Skin of body (tissue), 2 donors: ENCODE measurements around the gene DSTN. TPM values are rescaled to one million over a fixed set of nuclear protein-coding genes. Genes with fewer than 3 reads are reported as not detected.

ENCODE experiments used
- DNase-seq: peaks from one replicate; lab custom pipeline; 2025; lab: John Stamatoyannopoulos, UW
- total RNA-seq: library from RNA; depleted of rRNA; stranded (reverse); fragments of >200 nt; gene quantifications from one replicate; pipeline ENCODE4 v1.2.3, GENCODE V29; 2014

Gene DSTN
- total RNA-seq, 1 donor from 2014 or later, result 140 TPM

- DNase-seq, result no peak
These were observed 66.9 kb downstream of the DSTN start for GRCh38 chr20:17636523-17637412.

DNA sequence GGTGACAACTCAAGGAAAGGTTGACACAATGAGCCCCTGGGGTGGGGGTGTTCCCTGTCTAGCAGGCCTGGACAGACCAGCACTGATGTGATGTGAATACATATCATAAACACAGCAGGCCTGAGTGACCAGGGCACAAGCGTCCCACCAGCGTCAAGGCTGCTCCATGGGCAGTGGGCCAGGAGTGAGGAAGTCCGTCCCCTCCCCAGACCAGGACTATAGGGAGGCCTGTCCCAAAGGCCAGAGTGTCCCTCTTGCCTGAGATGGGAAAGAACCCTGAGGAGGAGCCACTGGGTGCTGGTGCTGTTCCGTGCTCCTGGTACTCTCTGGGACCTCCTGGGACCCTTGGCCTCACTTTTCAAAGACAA is 67.5 kb downstream of the DSTN start:
- no peak for DNase-seq

GRCh38 chr20:17637985-17638640 is 68.2 kb downstream of the DSTN start:
- no peak for DNase-seq

DNA sequence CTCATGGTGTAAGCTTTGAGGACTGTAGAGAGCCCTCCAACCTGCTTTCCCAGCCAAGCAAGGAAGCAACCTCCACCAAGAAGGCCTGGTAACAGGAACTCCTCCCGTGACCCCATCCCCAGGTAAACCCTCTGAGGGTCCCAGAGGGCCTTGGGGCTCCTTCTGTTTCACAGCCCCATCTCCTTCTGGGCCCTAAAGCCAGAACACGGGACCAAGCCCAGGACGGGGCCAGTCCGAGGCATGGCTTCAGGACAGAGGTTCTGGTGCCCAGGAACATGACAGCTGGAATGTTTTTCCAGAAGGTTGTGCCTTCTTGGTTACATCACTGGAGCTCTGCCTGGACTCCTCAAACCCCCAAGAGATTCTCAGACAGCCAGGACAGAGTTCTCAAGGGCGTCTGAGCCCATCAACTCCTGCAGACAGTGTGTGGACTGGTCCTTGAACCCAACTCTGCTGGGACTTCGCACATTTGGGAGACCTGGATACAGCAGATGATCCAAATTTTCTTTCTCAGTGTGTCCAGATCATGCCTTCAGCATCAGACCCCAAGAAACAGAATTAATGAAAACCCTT is 69.0 kb downstream of the DSTN start:
- DNase-seq, result no peak

GRCh38 chr20:17640146-17640874 is 70.4 kb downstream of the DSTN start:
- DNase-seq, result no peak

- DNase-seq, result no peak
These were observed 71.1 kb downstream of the DSTN start for GRCh38 chr20:17640875-17641378.

GRCh38 chr20:17641520-17641964 is 71.7 kb downstream of the DSTN start:
- DNase-seq, result no peak

- no peak for DNase-seq
These were observed 72.1 kb downstream of the DSTN start for GRCh38 chr20:17641993-17642392.

GRCh38 chr20:17642404-17643269 is 72.8 kb downstream of the DSTN start:
- DNase-seq, result no peak

DNA sequence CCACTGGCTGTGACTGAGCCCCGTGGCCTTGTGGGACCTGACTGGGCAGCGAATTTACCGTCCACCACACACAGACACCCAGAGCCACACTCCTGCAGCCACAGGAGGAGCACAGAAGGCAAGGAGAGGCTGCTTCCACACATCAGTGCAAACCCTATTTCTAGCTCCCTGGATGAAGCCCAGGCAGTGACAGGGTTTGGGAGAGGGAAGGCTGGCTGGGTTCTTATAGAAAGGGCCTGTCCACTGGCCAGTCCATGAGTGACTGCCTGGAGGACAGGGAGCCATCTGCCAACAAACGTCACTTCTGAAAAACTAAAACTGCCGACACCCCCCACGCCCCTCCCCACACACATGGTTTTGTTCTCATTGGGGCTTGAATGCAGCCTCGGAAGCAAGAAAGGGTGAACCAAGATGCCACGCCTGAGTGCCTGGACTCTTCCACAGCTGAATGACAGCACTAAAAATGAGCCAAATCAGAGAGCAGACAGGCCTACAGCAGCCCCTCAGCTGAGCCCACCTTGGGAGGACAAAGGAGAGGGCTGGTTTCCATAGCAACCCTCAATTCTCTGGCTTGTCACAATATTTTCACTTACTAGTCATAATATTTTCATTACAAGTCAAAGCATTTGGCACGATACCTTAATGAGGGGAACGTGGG is 73.8 kb downstream of the DSTN start:
- DNase-seq, result no peak

- DNase-seq, result no peak
These were observed 74.6 kb downstream of the DSTN start for GRCh38 chr20:17644451-17644850.

GRCh38 chr20:17645010-17645409 is 75.1 kb downstream of the DSTN start:
- DNase-seq, result no peak

DNA sequence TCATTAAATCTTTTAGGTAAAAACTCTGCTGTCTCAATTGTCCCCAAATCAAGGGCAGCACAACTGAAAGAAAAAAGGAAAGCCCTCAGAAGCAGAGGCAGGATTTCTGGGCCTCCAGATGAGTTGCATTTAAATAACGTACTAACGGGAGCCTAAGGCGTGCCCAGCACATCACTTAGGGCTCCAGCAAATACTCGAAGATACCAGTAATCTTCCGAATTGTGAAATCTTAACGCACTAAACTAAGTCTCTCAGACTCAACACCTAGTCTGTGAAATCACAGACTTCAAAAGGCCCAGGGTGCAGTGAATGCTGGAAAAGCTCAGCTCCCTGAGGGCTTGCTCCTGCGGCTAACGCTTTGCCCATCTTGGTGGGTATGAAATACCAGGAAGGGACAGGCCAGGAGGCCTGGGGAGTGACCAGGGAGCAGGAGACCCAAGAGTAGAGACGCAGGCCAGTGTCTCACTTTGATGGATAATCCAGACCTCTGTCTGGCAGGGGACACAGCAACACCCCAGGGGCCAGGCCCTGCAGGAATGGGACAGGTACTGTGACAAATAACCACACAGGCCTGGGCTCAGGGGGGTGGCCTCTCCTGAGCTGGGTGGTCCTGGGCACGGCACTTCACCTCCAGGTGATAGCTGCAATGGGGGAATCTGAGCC is 75.8 kb downstream of the DSTN start:
- DNase-seq, result no peak

GRCh38 chr20:17646209-17646960 is 76.5 kb downstream of the DSTN start:
- DNase-seq, result no peak

- no peak for DNase-seq
These were observed 77.1 kb downstream of the DSTN start for GRCh38 chr20:17646961-17647301.

GRCh38 chr20:17647391-17648314 is 77.8 kb downstream of the DSTN start:
- no peak for DNase-seq

GRCh38 chr20:17648315-17648646 is 78.4 kb downstream of the DSTN start:
- no peak for DNase-seq
